A673 (cell line): ENCODE measurements around the gene GRK4. TPM values are rescaled to one million over a fixed set of nuclear protein-coding genes. Genes with fewer than 3 reads are reported as not detected.

Experiments
- BruUV-seq: library from RNA; stranded (reverse); fragments of 400-500 nt; replicated peaks from 2 replicates; lab custom pipeline; 2021; lab: Mats Ljungman, UMichigan
- CTCF ChIA-PET: fragments of 300-600 bp; sonication (Branson Sonifier 250); formaldehyde crosslinking; loops from one replicate; lab custom pipeline; 2022; ENCODE audit warnings: antibody characterized with exemption; lab: Charles Lee
- POLR2A ChIA-PET: fragments of 300-600 bp; sonication (Branson Sonifier 250); formaldehyde crosslinking; loops from one replicate; lab custom pipeline; 2022; ENCODE audit warnings: antibody characterized with exemption; ENCODE audit not compliant: low non-redundant PET; lab: Charles Lee
- DNase-seq: peaks from one replicate; pipeline ENCODE4 v3.0.0-alpha.2; 2015; ENCODE audit warnings: low spot score
- H3K27ac ChIP-seq: fragments of 200-600 bp; sonication (generic); 2 replicates; pipeline ENCODE4 v1.5.1; 2016; ENCODE audit warnings: mixed run types, low read depth, mild to moderate bottlenecking, mixed read lengths, antibody characterized with exemption, low read length; ENCODE audit not compliant: poor library complexity, severe bottlenecking
- H3K27me3 ChIP-seq: fragments of 200-600 bp; sonication (generic); replicated peaks from 2 replicates; pipeline ENCODE4 v1.6.1; 2017; ENCODE audit warnings: mixed run types, low read depth, mild to moderate bottlenecking, mixed read lengths, antibody characterized with exemption, low read length; ENCODE audit not compliant: insufficient read depth, poor library complexity
- H3K36me3 ChIP-seq: fragments of 200-600 bp; sonication (generic); 2 replicates; pipeline ENCODE4 v1.6.1; 2016; ENCODE audit warnings: mixed run types, mild to moderate bottlenecking, mixed read lengths, antibody characterized with exemption, low read length; ENCODE audit not compliant: insufficient read depth, poor library complexity, severe bottlenecking
- H3K4me1 ChIP-seq: fragments of 200-600 bp; sonication (generic); 2 replicates; pipeline ENCODE4 v1.6.1; 2017; ENCODE audit warnings: mixed run types, mild to moderate bottlenecking, mixed read lengths, antibody characterized with exemption, low read length; ENCODE audit not compliant: insufficient read depth, poor library complexity, severe bottlenecking
- H3K4me3 ChIP-seq: fragments of 200-600 bp; sonication (generic); 2 replicates; pipeline ENCODE4 v1.5.1; 2016; ENCODE audit warnings: low read depth, mixed run types, mild to moderate bottlenecking, mixed read lengths, low read length; ENCODE audit not compliant: poor library complexity, severe bottlenecking
- H3K9me3 ChIP-seq: fragments of 200-600 bp; sonication (generic); 2 replicates; pipeline ENCODE4 v1.6.1; 2016; ENCODE audit warnings: mixed run types, low read depth, mild to moderate bottlenecking, mixed read lengths, antibody characterized with exemption, low read length; ENCODE audit not compliant: poor library complexity, severe bottlenecking
- EZH2 ChIP-seq: fragments of 200-600 bp; sonication (generic); IDR thresholded peaks from 2 replicates; pipeline ENCODE4 v1.6.1; 2017; ENCODE audit warnings: borderline replicate concordance, low read depth, mild to moderate bottlenecking, mixed read lengths, antibody characterized with exemption, low read length; ENCODE audit not compliant: poor library complexity, severe bottlenecking
- intact Hi-C: fragments of 100-400 bp; cut with micrococcal nuclease; formaldehyde crosslinking; loops from one replicate; pipeline ENCODE4 v1.10.0; 2022; ENCODE audit not compliant: unreplicated experiment
- total RNA-seq: library from RNA; stranded (reverse); gene quantifications from 2 replicates; pipeline ENCODE4 v1.2.3, GENCODE V29; 2021
- TF ChIP-seq, protein P1 (sequence below): fragments of 300-800, 200-600 bp; sonication (generic); conservative IDR thresholded peaks from 2 replicates; pipeline ENCODE4 v1.5.1; 2017; ENCODE audit warnings: low read depth, mild to moderate bottlenecking, antibody characterized with exemption, low read length, moderate library complexity, mixed read lengths

The GRK4 gene
- total RNA-seq, 1 experiment from 2014 or later: 5.9 TPM

DNA sequence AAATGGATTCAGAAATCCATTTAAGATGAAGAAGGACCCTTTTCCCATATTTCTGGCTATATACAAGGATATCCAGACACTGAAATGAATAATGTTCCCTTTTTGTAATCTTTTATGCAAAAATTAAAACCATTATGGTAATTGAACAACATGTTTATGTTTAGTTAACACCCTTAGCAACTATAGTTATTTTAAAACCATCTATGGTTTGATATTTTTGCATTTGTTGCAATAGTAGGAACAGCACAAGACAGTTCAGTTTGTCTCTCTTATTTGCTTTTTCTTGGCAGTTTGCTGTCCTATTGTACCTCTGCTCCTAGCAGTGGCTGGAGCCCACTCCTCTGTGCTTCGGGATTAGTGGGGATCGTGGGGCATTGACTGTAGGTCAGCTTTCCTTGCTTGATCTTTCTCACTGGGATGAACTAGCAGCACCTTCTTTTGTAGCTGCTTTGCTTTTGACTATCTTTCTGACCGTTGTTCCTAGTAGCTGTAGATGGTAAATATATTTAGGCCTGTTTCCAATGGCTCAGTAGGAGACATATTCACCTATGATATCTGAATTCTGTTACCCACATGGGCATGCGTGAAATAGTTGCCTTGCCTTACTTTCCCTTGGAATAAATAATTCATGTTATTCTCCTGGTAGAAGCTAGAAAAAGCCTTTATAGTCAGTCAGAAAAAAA lies 123.9 kb downstream of the GRK4 start:
- no peaks in the 10 kb centered on the region for H3K9me3 ChIP-seq
- H3K27ac ChIP-seq: no peak overlapping the region
- DNase-seq: no peak
- TF ChIP-seq, protein P1, sequence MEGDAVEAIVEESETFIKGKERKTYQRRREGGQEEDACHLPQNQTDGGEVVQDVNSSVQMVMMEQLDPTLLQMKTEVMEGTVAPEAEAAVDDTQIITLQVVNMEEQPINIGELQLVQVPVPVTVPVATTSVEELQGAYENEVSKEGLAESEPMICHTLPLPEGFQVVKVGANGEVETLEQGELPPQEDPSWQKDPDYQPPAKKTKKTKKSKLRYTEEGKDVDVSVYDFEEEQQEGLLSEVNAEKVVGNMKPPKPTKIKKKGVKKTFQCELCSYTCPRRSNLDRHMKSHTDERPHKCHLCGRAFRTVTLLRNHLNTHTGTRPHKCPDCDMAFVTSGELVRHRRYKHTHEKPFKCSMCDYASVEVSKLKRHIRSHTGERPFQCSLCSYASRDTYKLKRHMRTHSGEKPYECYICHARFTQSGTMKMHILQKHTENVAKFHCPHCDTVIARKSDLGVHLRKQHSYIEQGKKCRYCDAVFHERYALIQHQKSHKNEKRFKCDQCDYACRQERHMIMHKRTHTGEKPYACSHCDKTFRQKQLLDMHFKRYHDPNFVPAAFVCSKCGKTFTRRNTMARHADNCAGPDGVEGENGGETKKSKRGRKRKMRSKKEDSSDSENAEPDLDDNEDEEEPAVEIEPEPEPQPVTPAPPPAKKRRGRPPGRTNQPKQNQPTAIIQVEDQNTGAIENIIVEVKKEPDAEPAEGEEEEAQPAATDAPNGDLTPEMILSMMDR: no peak
- TF ChIP-seq EZH2: no peak
- H3K4me3 ChIP-seq: no peak overlapping the region
- H3K4me1 ChIP-seq: no peaks in the 10 kb centered on the region
- ChIA-PET CTCF (no interaction called here), POLR2A (no interaction called here)
- H3K36me3 ChIP-seq: peaks cover 6% of the 10 kb centered on the region
- no peaks in the 10 kb centered on the region for H3K27me3 ChIP-seq
- BruUV-seq: no TSS peak
- intact Hi-C loops: no loop called here

Other genes with a start within 250 kb of the GRK4 start
- gene TNIP2, start 207.2 kb upstream of the GRK4 start, total RNA-seq: 31.9 and 32.5 TPM in 2 replicates
- 34.4 and 37.7 TPM in 2 replicates for gene SH3BP2, start 170.5 kb upstream of the GRK4 start, total RNA-seq
- 232 and 237 TPM in 2 replicates for gene ADD1, start 119.7 kb upstream of the GRK4 start, total RNA-seq
- 60.9 and 69.9 TPM in 2 replicates for gene NOP14, start 165 bp upstream of the GRK4 start, total RNA-seq
- gene HTT-AS, start 111.0 kb downstream of the GRK4 start, total RNA-seq: not detected in 2 replicates
- gene HTT, start 111.1 kb downstream of the GRK4 start, total RNA-seq: 66.8 and 86.6 TPM in 2 replicates